Activated CD8-positive, alpha-beta T cell treated with anti-CD3 and anti-CD28 coated beads for 36 hours (primary cell): ENCODE measurements around the gene RAB4A. TPM values are rescaled to one million over a fixed set of nuclear protein-coding genes. Genes with fewer than 3 reads are reported as not detected.

ENCODE experiments used
- ATAC-seq: fragments of 200-7000 bp; cut with Tn5 transposase; one replicate; pipeline ENCODE4 v1.10.0; 2021; ENCODE audit warnings: mild to moderate bottlenecking, moderate library complexity
- CTCF ChIA-PET: fragments of 350-600 bp; sonication (Branson Sonifier 250); formaldehyde crosslinking; loops from one replicate; lab custom pipeline; 2021; ENCODE audit warnings: antibody characterized with exemption; lab: Charles Lee
- POLR2A ChIA-PET: fragments of 350-600 bp; sonication (Branson Sonifier 250); formaldehyde crosslinking; loops from one replicate; lab custom pipeline; 2021; ENCODE audit warnings: antibody characterized with exemption; lab: Charles Lee
- DNase-seq: peaks from one replicate; pipeline ENCODE4 v3.0.0-alpha.2; 2020
- H3K27ac Mint-ChIP-seq: one replicate; pipeline ENCODE4 v1.8.0; 2021; ENCODE audit warnings: mild to moderate bottlenecking, mixed read lengths
- H3K27me3 Mint-ChIP-seq: one replicate; pipeline ENCODE4 v1.8.0; 2021; ENCODE audit warnings: mixed read lengths
- H3K36me3 Mint-ChIP-seq: one replicate; pipeline ENCODE4 v1.8.0; 2021; ENCODE audit warnings: low read depth, mixed read lengths
- H3K4me1 Mint-ChIP-seq: one replicate; pipeline ENCODE4 v1.8.0; 2021; ENCODE audit warnings: low read depth, mixed read lengths
- H3K4me3 Mint-ChIP-seq: one replicate; pipeline ENCODE4 v1.8.0; 2021; ENCODE audit warnings: mild to moderate bottlenecking, moderate library complexity, mixed read lengths
- H3K9me3 Mint-ChIP-seq: one replicate; pipeline ENCODE4 v1.8.0; 2021; ENCODE audit warnings: mixed read lengths
- CTCF ChIP-seq: fragments of 200-600 bp; IDR thresholded peaks from one replicate; pipeline ENCODE4 v1.8.0; 2022; ENCODE audit warnings: antibody characterized with exemption, mild to moderate bottlenecking
- intact Hi-C: fragments of 100-400 bp; cut with micrococcal nuclease; formaldehyde crosslinking; loops from one replicate; pipeline ENCODE4 v1.10.0; 2022
- total RNA-seq, 2 experiments: library from RNA; stranded (reverse); gene quantifications; one replicate each; pipeline ENCODE4 v1.2.3, GENCODE V29; 2021

RAB4A gene
- total RNA-seq, 2 experiments from 2014 or later: 27.2 to 30.6 TPM

GRCh38 chr1:229282295-229282823 is 11.4 kb downstream of the RAB4A start:
- H3K36me3 Mint-ChIP-seq: peaks cover 15% of the 10 kb centered on the region
- H3K4me1 Mint-ChIP-seq: peaks cover 47% of the 10 kb centered on the region
- DNase-seq (no peak), ATAC-seq (no peak)
- H3K4me3 Mint-ChIP-seq: no peak overlapping the region
- TF ChIP-seq CTCF: no peak
- peaks cover 4% of the 10 kb centered on the region for H3K9me3 Mint-ChIP-seq
- no peaks in the 10 kb centered on the region for H3K27me3 Mint-ChIP-seq
- ChIA-PET CTCF (interaction anchor here (1.5 kb wide), 1 partner anchor 14 kb away, joined by 3 read pairs; no protein-coding TSS in a partner anchor), POLR2A (interaction anchor here (0.9 kb wide), 1 partner anchor 12 kb away, joined by 3 read pairs; no protein-coding TSS in a partner anchor)
- no peak overlapping the region for H3K27ac Mint-ChIP-seq
- intact Hi-C loops: no loop called here

- H3K4me1 Mint-ChIP-seq: peaks cover 51% of the 10 kb centered on the region
- no peak overlapping the region for H3K27ac Mint-ChIP-seq
- H3K4me3 Mint-ChIP-seq: no peak overlapping the region
- DNase-seq (no peak), ATAC-seq (no peak)
- intact Hi-C loops: no loop called here
- peaks cover 18% of the 10 kb centered on the region for H3K36me3 Mint-ChIP-seq
- H3K27me3 Mint-ChIP-seq: no peaks in the 10 kb centered on the region
- TF ChIP-seq CTCF: no peak
- ChIA-PET POLR2A (no interaction called here), CTCF (no interaction called here)
- H3K9me3 Mint-ChIP-seq: peaks cover 4% of the 10 kb centered on the region
Observed at GRCh38 chr1:229283183-229283611, 12.3 kb downstream of the RAB4A start.

- Mint-ChIP-seq H3K36me3 (peaks cover 19% of the 10 kb centered on the region), H3K4me1 (peaks cover 53% of the 10 kb centered on the region), H3K4me3 (no peak overlapping the region), H3K9me3 (peaks cover 4% of the 10 kb centered on the region), H3K27ac (no peak overlapping the region), H3K27me3 (no peaks in the 10 kb centered on the region)
- intact Hi-C loops: no loop called here
- POLR2A ChIA-PET: no interaction called here
- TF ChIP-seq CTCF: no peak
- DNase-seq (no peak), ATAC-seq (no peak)
- CTCF ChIA-PET: no interaction called here
Observed at GRCh38 chr1:229284887-229285286, 14.0 kb downstream of the RAB4A start.

- Mint-ChIP-seq H3K4me3 (no peak overlapping the region), H3K9me3 (peaks cover 4% of the 10 kb centered on the region), H3K4me1 (peaks cover 50% of the 10 kb centered on the region), H3K27me3 (no peaks in the 10 kb centered on the region), H3K36me3 (peaks cover 23% of the 10 kb centered on the region), H3K27ac (no peak overlapping the region)
- intact Hi-C loops: no loop called here
- no peak for ATAC-seq
- TF ChIP-seq CTCF: no peak
- ChIA-PET POLR2A (no interaction called here), CTCF (no interaction called here)
- DNase-seq: no peak
Observed at GRCh38 chr1:229285440-229285839, 14.5 kb downstream of the RAB4A start.

- intact Hi-C loops: no loop called here
- TF ChIP-seq CTCF: no peak
- Mint-ChIP-seq H3K27me3 (no peaks in the 10 kb centered on the region), H3K4me1 (peaks cover 46% of the 10 kb centered on the region), H3K27ac (peak overlapping the region; percentile 16), H3K36me3 (peaks cover 28% of the 10 kb centered on the region), H3K9me3 (peaks cover 4% of the 10 kb centered on the region), H3K4me3 (no peak overlapping the region)
- ATAC-seq (peak; percentile 39), DNase-seq (no peak)
- ChIA-PET POLR2A (no interaction called here), CTCF (no interaction called here)
Observed at GRCh38 chr1:229286099-229286766, 15.3 kb downstream of the RAB4A start.
